SU-DHL-6 (cell line): Measurements from ENCODE around the gene PFKFB2.

Source experiments
- H2AFZ ChIP-seq: fragments of 200-600 bp; sonication (generic); 2 replicates; pipeline ENCODE4 v1.6.1; 2014; ENCODE audit warnings: low read depth, mild to moderate bottlenecking, moderate library complexity, mixed read lengths, antibody characterized with exemption, low read length; ENCODE audit not compliant: severe bottlenecking
- H3F3A ChIP-seq: fragments of 200-600 bp; shearing (Covaris generic); 2 replicates; pipeline ENCODE4 v1.6.0; 2016; ENCODE audit warnings: antibody characterized with exemption, mild to moderate bottlenecking; ENCODE audit not compliant: insufficient read depth
- H3K27ac ChIP-seq: fragments of 200-600 bp; sonication (generic); 2 replicates; pipeline ENCODE4 v1.5.1; 2016; ENCODE audit warnings: low read depth, mild to moderate bottlenecking, low read length, moderate library complexity, mixed read lengths
- H3K27me3 ChIP-seq: fragments of 200-600 bp; sonication (generic), shearing (Covaris generic); 2 replicates; pipeline ENCODE4 v1.6.0; 2014; ENCODE audit warnings: mild to moderate bottlenecking, low read length
- H3K36me3 ChIP-seq: fragments of 200-600 bp; sonication (generic); 2 replicates; pipeline ENCODE4 v1.6.1; 2014; ENCODE audit warnings: mild to moderate bottlenecking, low read length, mixed read lengths
- H3K4me2 ChIP-seq: fragments of 300-600, 200-600 bp; shearing (Covaris generic), sonication (generic); 2 replicates; pipeline ENCODE4 v1.6.0; 2014; ENCODE audit warnings: low read length, low read depth, mild to moderate bottlenecking; ENCODE audit not compliant: poor library complexity, severe bottlenecking
- H3K4me3 ChIP-seq: fragments of 200-600 bp; sonication (generic); 2 replicates; pipeline ENCODE4 v1.5.1; 2014; ENCODE audit warnings: antibody characterized with exemption, low read length, mild to moderate bottlenecking, mixed read lengths; ENCODE audit not compliant: insufficient read depth, poor library complexity, severe bottlenecking
- H3K79me2 ChIP-seq: fragments of 200-600 bp; sonication (generic); 2 replicates; pipeline ENCODE4 v1.6.1; 2014; ENCODE audit warnings: mild to moderate bottlenecking, low read length, moderate library complexity; ENCODE audit not compliant: insufficient read depth
- H3K9ac ChIP-seq: fragments of 200-600 bp; sonication (generic); 2 replicates; pipeline ENCODE4 v1.7.0; 2014; ENCODE audit warnings: mild to moderate bottlenecking, low read length
- H3K9me2 ChIP-seq: fragments of 200-600 bp; sonication (generic); replicated peaks from 2 replicates; pipeline ENCODE4 v1.6.1; 2014; ENCODE audit warnings: low read length; ENCODE audit not compliant: insufficient read depth
- H3K9me3 ChIP-seq: fragments of 200-600 bp; sonication (generic); 2 replicates; pipeline ENCODE4 v1.6.1; 2014; ENCODE audit warnings: low read length, mixed read lengths; ENCODE audit not compliant: insufficient read depth
- H4K20me1 ChIP-seq: fragments of 200-600 bp; sonication (generic); 2 replicates; pipeline ENCODE4 v1.6.1; 2014; ENCODE audit warnings: low read depth, mild to moderate bottlenecking, antibody characterized with exemption, low read length, moderate library complexity, mixed read lengths
- EZH2phosphoT487 ChIP-seq: fragments of 200-600 bp; sonication (generic), shearing (Covaris generic); conservative IDR thresholded peaks from 2 replicates; pipeline ENCODE4 v1.6.1; 2018; ENCODE audit warnings: mild to moderate bottlenecking, antibody characterized with exemption, low read length, moderate library complexity, mixed read lengths
- TF ChIP-seq, protein P1 (sequence below): fragments of 200-600 bp; sonication (generic); IDR thresholded peaks from one replicate; pipeline ENCODE4 v1.5.1; 2017; ENCODE audit warnings: antibody characterized with exemption, mild to moderate bottlenecking, low read length, moderate library complexity; ENCODE audit not compliant: insufficient read depth, poor library complexity, severe bottlenecking

The PFKFB2 gene

DNA sequence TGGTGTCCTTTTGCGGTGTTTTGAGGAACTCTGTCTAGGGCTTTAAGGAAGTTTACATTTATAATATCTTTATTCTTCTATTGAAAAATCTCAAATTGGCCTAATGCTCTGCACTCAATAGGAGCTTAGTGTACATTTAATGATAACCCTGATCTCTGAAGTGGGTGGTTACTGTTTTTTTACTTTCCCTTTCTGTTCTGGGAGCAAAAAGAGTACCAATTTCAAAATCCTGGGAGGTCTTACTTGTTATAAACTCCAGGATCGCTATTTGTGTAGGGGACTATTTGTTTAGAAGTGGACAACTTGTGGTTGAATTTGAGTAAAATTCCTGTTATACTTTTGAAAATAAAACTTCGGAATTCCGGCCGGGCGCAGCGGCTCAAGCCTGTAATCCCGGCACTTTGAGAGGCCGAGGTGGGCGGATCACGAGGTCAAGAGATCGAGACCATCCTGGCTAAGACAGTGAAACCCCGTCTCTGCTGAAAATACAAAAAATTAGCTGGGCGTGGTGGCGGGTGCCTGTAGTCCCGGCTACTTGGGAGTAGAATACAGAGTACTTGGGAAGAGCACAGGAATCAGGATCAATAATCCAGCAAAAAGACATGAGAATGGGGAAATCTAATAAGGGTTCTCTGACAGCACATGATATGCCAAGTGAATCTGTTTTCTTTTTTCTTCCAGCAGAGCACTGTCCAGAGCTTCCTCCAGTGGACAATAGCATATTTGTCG lies 36.7 kb downstream of the PFKFB2 start:
- H3K4me3 ChIP-seq = no peak overlapping the region
- no peaks in the 10 kb centered on the region for H3K79me2 ChIP-seq
- no peak overlapping the region for H3K4me2 ChIP-seq
- H3K9me2 ChIP-seq = no peaks in the 10 kb centered on the region
- no peaks in the 10 kb centered on the region for H3K27me3 ChIP-seq
- TF ChIP-seq, protein P1, sequence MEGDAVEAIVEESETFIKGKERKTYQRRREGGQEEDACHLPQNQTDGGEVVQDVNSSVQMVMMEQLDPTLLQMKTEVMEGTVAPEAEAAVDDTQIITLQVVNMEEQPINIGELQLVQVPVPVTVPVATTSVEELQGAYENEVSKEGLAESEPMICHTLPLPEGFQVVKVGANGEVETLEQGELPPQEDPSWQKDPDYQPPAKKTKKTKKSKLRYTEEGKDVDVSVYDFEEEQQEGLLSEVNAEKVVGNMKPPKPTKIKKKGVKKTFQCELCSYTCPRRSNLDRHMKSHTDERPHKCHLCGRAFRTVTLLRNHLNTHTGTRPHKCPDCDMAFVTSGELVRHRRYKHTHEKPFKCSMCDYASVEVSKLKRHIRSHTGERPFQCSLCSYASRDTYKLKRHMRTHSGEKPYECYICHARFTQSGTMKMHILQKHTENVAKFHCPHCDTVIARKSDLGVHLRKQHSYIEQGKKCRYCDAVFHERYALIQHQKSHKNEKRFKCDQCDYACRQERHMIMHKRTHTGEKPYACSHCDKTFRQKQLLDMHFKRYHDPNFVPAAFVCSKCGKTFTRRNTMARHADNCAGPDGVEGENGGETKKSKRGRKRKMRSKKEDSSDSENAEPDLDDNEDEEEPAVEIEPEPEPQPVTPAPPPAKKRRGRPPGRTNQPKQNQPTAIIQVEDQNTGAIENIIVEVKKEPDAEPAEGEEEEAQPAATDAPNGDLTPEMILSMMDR = no peak
- TF ChIP-seq EZH2phosphoT487 = no peak
- no peak overlapping the region for H3K27ac ChIP-seq
- no peak overlapping the region for H2AFZ ChIP-seq
- no peaks in the 10 kb centered on the region for H3F3A ChIP-seq
- no peaks in the 10 kb centered on the region for H3K9me3 ChIP-seq
- H4K20me1 ChIP-seq = no peaks in the 10 kb centered on the region
- H3K9ac ChIP-seq = no peak overlapping the region
- no peaks in the 10 kb centered on the region for H3K36me3 ChIP-seq

DNA sequence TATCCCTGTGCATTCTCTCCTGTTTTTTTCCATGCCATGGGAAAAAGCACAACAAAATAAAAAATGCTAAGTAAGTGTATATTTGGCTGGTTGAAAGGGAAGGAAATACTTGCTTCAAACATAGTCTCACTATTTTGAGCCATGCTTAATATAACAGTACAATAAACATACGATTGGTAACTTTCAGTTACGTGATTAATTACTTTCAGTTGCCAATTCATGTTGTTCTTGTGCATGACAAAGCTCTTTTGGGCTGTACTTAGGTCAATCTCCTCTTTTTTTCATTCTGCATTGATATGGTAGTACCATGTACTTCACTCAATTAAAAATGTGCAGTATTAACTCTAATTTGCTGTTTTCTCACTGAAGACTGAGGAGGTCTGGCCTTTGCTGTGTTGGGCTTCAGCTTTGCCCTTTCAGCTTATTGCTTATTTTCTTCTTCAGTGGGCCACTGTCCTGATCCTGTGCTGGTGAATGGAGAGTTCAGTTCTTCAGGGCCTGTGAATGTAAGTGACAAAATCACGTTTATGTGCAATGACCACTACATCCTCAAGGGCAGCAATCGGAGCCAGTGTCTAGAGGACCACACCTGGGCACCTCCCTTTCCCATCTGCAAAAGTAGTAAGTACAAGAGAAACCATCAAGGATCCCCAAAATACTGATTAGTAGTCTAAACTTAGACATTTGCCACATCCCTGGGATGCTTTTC lies 38.3 kb downstream of the PFKFB2 start:
- Histone ChIP-seq H4K20me1 (no peaks in the 10 kb centered on the region), H3K36me3 (no peaks in the 10 kb centered on the region), H3K4me3 (no peak overlapping the region), H3K4me2 (no peak overlapping the region), H3F3A (no peaks in the 10 kb centered on the region), H3K9ac (no peak overlapping the region), H3K9me3 (no peaks in the 10 kb centered on the region), H3K79me2 (no peaks in the 10 kb centered on the region), H3K27ac (no peak overlapping the region), H3K9me2 (no peaks in the 10 kb centered on the region), H3K27me3 (no peaks in the 10 kb centered on the region), H2AFZ (no peak overlapping the region)
- TF ChIP-seq, protein P1 = no peak
- no peak for TF ChIP-seq EZH2phosphoT487

DNA sequence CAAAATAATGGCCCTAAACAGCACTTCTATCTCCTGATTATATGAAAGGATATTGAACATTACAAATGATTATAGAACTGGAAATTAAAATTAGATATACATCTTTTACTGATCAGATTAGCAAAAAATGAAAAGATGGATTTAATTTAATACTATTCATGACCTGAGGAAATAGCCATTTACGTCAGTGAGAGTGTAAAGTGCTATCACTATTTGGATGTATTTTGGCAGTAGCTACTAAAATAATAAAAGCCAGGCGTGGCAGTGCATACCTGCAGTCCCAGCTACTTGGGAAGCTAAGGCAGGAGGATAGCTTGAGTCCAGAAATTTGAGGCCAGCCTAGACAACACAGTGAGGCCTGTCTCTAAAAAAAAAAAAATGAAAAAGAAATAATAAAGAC lies 40.9 kb downstream of the PFKFB2 start:
- H3F3A ChIP-seq = no peaks in the 10 kb centered on the region
- no peak overlapping the region for H3K27ac ChIP-seq
- H3K4me2 ChIP-seq = no peak overlapping the region
- no peaks in the 10 kb centered on the region for H3K36me3 ChIP-seq
- H3K79me2 ChIP-seq = no peaks in the 10 kb centered on the region
- no peak overlapping the region for H3K4me3 ChIP-seq
- no peaks in the 10 kb centered on the region for H4K20me1 ChIP-seq
- no peak overlapping the region for H2AFZ ChIP-seq
- H3K9ac ChIP-seq = no peak overlapping the region
- TF ChIP-seq, protein P1 = no peak
- no peak for TF ChIP-seq EZH2phosphoT487
- H3K27me3 ChIP-seq = no peaks in the 10 kb centered on the region
- H3K9me2 ChIP-seq = no peaks in the 10 kb centered on the region
- no peaks in the 10 kb centered on the region for H3K9me3 ChIP-seq
